ENCODE data around the gene SEL1L2.

The SEL1L2 gene

DNA sequence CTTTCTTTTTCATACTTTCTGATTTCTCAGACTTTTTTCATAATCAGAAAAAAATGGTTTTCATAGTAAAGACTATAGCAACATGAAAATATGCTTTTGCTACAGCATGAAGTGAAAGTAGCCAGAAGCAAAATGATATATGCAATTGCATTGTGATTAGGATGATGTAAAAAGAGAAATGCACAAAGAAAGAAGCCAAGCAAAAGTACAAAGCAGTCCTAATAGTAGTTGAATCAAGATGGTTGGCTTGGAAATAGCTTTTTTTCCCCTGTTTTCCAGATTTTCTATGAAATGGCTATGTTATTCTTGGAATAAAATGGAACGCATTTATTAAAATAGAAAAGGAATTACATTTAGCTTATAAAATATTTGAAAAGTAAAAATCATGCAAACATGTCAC lies 77.3 kb downstream of the SEL1L2 start:
- DNase-seq (ENCODE audit: extremely low read depth, low read depth), result no peak
- TF ChIP-seq, protein P1, sequence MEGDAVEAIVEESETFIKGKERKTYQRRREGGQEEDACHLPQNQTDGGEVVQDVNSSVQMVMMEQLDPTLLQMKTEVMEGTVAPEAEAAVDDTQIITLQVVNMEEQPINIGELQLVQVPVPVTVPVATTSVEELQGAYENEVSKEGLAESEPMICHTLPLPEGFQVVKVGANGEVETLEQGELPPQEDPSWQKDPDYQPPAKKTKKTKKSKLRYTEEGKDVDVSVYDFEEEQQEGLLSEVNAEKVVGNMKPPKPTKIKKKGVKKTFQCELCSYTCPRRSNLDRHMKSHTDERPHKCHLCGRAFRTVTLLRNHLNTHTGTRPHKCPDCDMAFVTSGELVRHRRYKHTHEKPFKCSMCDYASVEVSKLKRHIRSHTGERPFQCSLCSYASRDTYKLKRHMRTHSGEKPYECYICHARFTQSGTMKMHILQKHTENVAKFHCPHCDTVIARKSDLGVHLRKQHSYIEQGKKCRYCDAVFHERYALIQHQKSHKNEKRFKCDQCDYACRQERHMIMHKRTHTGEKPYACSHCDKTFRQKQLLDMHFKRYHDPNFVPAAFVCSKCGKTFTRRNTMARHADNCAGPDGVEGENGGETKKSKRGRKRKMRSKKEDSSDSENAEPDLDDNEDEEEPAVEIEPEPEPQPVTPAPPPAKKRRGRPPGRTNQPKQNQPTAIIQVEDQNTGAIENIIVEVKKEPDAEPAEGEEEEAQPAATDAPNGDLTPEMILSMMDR (IDR thresholded peaks at IDR 0.05; ENCODE audit: low read depth, low read length), result no peak

DNA sequence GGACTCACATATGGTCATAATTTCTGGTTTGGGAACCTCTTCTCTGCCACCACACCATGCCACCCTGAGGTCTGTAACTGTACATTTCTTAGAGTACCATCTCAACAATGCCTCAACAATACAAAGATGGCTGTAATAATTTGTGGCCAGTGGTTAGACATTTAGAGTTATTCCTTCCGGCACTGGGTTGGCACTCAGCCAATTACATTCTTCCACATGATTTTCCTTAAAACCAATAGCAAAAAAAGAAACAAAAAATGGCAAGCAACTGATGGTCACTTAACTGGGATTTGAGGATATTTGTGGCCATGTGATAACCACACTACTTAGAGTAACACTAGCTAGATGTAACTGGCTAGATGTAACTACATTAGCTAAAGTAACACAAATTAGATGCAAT lies 79.9 kb downstream of the SEL1L2 start:
- no peak for DNase-seq (ENCODE audit: extremely low read depth, low read depth)
- TF ChIP-seq, protein P1 (IDR thresholded peaks at IDR 0.05; ENCODE audit: low read depth, low read length), result no peak

DNA sequence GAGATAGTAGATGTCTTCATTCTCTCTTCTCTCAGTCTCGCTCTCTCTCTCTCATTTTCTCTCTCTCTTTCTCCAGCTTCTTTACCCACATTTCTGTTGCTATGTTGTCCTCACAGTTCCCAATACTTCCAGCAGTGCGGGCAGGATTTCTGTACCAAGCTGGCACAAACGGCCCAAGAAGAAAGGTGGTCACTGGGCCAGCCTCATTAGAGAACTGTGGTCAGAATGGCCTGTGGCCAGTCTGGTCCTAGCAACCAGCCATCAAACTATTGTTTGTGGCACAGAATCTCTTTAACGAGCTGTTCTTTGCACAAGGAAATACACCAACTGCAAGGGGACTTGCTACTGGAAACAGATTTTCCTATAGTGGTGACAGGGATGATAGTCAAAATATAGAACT lies 81.3 kb downstream of the SEL1L2 start:
- no peak for DNase-seq (ENCODE audit: extremely low read depth, low read depth)
- TF ChIP-seq, protein P1 (IDR thresholded peaks at IDR 0.05; ENCODE audit: low read depth, low read length), result no peak

DNA sequence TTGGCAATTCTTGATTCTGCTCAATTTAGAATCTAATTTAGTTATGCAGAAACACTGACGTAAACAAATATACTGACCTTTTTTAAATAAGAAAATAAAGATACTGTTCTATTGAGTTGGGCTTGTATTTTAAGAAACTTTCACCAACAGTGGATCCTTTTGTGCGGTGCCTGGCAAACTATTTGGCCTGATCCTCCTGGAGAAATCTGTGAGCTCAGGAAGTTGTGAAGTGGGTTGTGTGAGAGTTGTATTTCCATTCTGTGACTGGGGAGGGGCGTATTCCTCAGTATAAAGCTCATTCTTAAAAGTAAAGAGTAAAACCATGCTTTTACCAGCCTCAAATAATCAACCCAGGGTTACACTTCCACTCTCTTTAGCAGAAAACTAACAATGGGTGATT lies 85.6 kb downstream of the SEL1L2 start:
- TF ChIP-seq, protein P1 (IDR thresholded peaks at IDR 0.05; ENCODE audit: low read depth, low read length), result no peak
- DNase-seq (ENCODE audit: extremely low read depth, low read depth), result no peak

DNA sequence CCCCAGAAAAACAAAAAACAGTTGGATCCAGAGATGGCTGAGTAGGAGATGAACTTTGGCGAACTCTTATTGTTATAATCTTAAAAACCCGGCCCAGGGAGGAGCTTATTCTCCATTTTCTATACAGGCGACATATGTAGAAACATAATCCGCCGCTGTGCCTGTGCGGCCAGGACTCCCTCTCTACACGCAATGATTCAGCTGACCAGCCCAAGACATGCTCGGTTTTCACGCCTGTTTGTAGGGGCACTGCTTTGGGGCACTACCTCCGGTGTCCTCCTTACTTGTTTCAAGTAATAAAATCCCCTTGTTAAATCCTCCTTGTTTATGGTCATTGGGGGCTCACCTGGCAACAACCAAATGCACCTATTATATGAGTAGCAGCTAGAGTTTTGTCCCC lies 89.9 kb downstream of the SEL1L2 start:
- no peak for DNase-seq (ENCODE audit: extremely low read depth, low read depth)
- TF ChIP-seq, protein P1 (IDR thresholded peaks at IDR 0.05; ENCODE audit: low read depth, low read length), result no peak

DNA sequence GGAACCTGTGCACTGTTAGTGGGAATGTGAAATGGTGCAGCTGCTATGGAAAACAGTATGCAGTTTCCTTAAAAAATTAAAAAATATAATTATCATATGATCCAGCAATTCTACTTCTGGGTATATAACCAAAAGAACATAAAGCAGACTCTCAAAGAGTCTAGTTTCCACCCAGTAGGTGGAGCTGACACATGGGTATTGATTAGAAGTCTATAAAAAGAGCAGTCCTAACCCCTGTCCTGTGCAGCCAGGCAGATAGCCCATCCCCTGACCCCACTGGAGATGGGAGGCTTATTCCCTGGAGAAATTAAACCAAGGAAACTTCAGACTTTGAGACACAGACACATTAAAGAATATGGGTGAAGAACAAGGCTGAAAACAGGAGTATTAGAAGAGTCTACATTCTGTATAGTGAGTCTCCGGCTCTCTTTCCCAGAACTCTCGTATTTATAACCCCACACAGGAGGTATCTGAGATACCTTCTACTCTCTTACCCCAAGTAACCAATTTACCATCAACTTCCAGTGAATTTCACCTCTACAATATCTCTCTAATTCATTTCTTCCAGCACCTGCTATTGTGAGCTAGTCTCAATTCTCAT lies 92.3 kb downstream of the SEL1L2 start:
- TF ChIP-seq, protein P1 (IDR thresholded peaks at IDR 0.05; ENCODE audit: low read depth, low read length), result no peak
- no peak for DNase-seq (ENCODE audit: extremely low read depth, low read depth)

DNA sequence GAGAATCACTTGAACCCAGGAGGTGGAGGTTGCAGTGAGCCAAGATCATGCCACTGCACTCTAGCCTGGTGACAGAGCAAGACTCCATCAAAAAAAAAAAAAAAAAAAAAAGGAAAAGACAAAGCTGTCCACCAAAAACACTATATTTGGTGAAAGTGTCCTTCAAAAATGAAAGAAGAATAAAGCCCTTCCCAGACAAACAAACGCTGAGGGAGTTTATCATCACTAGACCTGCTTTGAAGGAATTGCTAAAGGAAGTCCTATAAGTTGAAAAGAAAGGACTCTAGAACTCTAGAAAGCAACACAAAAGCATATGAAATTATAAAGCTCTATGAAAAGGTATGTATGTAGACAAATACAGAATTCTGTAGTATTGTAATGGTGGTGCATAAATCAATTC lies 98.8 kb downstream of the SEL1L2 start:
- no peak for DNase-seq (ENCODE audit: extremely low read depth, low read depth)
- TF ChIP-seq, protein P1 (IDR thresholded peaks at IDR 0.05; ENCODE audit: low read depth, low read length), result no peak

Data from AG09319 (cell line).